Measurements from ENCODE around the gene FBXW7.
"Not testable (repeated sequence)": the region's sequence is repeated elsewhere in the genome, so short reads cannot be mapped to it uniquely, and the experiment has no call there.

The FBXW7 gene

GRCh38 chr4:152535903-152536544 is at the start of gene FBXW7:
FBXW7 (minus strand) TSS chr4:152536092; CDS start chr4:152411803, 124,289 bp downstream.
- peak; percentile 92 for DNase-seq

GRCh38 chr4:152585023-152585441 is 49.1 kb upstream of the FBXW7 start:
- no peak for DNase-seq

- no peak for DNase-seq
These were observed 45.8 kb upstream of the FBXW7 start for GRCh38 chr4:152581536-152582160.

- DNase-seq = no peak
These were observed 44.0 kb upstream of the FBXW7 start for GRCh38 chr4:152579916-152580315.

GRCh38 chr4:152579107-152579764 is 43.3 kb upstream of the FBXW7 start:
- DNase-seq = no peak

- no peak for DNase-seq
These were observed 42.8 kb upstream of the FBXW7 start for GRCh38 chr4:152578670-152579069.

GRCh38 chr4:152577708-152578396 is 42.0 kb upstream of the FBXW7 start:
- no peak for DNase-seq

GRCh38 chr4:152575533-152575932 is 39.6 kb upstream of the FBXW7 start:
- no peak for DNase-seq

GRCh38 chr4:152573861-152574260 is 38.0 kb upstream of the FBXW7 start:
- DNase-seq = no peak

GRCh38 chr4:152572417-152573086 is 36.7 kb upstream of the FBXW7 start:
- no peak for DNase-seq

- no peak for DNase-seq
These were observed 35.9 kb upstream of the FBXW7 start for GRCh38 chr4:152571770-152572169.

- no peak for DNase-seq
These were observed 35.4 kb upstream of the FBXW7 start for GRCh38 chr4:152571296-152571695.

GRCh38 chr4:152565333-152565732 is 29.4 kb upstream of the FBXW7 start:
- DNase-seq = no peak

GRCh38 chr4:152564336-152564735 is 28.4 kb upstream of the FBXW7 start:
- no peak for DNase-seq

GRCh38 chr4:152563209-152563608 is 27.3 kb upstream of the FBXW7 start:
- DNase-seq = no peak

- no peak for DNase-seq
These were observed 23.7 kb upstream of the FBXW7 start for GRCh38 chr4:152559641-152560040.

- DNase-seq = no peak
These were observed 22.5 kb upstream of the FBXW7 start for GRCh38 chr4:152558396-152558795.

- no peak for DNase-seq
These were observed 20.9 kb upstream of the FBXW7 start for GRCh38 chr4:152556834-152557233.

- no peak for DNase-seq
These were observed 20.4 kb upstream of the FBXW7 start for GRCh38 chr4:152556283-152556682.

GRCh38 chr4:152554742-152555141 is 18.9 kb upstream of the FBXW7 start:
- DNase-seq = no peak

GRCh38 chr4:152550687-152551086 is 14.8 kb upstream of the FBXW7 start:
- DNase-seq = not testable (repeated sequence)

GRCh38 chr4:152545088-152545487 is 9.2 kb upstream of the FBXW7 start:
- no peak for DNase-seq

- not testable (repeated sequence) for DNase-seq
These were observed 8.6 kb upstream of the FBXW7 start for GRCh38 chr4:152544533-152544932.
